Measurements from ENCODE around the gene KRTAP4-4.

DNA sequence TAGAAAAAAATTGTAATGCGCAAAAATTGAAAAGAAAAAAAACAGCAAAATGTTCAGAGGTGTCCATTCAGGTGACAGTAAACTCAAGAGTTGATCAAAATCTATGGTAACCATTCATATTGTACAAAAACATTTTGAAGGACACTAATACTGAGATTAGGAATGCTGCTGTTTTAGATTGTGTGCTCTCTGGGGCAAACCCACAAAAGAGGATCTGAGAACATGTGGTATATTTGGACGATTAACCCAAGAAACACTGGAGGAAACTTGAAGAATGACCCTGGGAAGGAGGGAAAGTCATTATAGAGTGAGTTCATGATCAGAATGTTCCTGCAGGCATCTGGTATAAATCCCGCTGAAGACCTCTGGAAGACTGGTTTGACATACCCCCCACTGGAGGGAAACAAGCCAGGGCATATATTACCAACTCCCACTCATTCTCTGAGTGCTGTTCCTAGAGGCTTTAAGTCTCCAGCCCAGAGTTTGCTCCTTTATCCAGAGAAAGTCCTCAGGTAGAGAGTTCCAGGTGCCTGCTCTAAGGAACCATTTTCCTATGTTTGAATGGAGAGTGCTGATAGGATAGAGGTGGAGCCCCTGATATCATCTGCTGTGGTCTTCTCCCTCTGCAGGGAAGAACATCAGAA is 16.3 kb upstream of the KRTAP4-4 start:
- TF ChIP-seq, protein P1, sequence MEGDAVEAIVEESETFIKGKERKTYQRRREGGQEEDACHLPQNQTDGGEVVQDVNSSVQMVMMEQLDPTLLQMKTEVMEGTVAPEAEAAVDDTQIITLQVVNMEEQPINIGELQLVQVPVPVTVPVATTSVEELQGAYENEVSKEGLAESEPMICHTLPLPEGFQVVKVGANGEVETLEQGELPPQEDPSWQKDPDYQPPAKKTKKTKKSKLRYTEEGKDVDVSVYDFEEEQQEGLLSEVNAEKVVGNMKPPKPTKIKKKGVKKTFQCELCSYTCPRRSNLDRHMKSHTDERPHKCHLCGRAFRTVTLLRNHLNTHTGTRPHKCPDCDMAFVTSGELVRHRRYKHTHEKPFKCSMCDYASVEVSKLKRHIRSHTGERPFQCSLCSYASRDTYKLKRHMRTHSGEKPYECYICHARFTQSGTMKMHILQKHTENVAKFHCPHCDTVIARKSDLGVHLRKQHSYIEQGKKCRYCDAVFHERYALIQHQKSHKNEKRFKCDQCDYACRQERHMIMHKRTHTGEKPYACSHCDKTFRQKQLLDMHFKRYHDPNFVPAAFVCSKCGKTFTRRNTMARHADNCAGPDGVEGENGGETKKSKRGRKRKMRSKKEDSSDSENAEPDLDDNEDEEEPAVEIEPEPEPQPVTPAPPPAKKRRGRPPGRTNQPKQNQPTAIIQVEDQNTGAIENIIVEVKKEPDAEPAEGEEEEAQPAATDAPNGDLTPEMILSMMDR (IDR thresholded peaks at IDR 0.05) = no peak
- TF ChIP-seq POLR2A (IDR thresholded peaks at IDR 0.05) = no peak

Data from right lobe of liver (tissue), 4 donors.